Inflammatory macrophage treated with lipopolysaccharide for 4 hours (primary cell): Measurements from ENCODE around the gene SPDYE4.

Experiments used
- DNase-seq: peaks from one replicate; pipeline ENCODE4 v3.0.0-alpha.2; 2020

The SPDYE4 gene

DNA sequence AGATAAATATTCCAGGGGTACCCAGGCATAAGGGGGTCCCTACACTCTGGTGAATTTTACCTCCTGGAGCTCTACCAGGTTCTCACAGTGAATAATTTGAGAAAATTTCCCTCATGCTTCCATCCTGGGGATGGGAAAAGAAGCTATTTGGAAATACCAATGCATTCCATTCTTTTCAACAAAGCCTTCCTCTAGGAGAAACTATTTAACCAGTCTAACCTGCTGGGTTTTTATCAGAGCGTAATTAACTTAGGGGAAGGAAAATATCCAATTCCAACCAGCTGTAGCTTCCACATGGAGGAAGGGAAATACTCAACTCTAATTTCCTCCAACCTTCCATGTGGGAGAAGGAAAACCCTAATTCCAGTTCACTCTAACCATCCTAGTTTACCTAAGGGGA is 23.8 kb upstream of the SPDYE4 start:
- no peak for DNase-seq

DNA sequence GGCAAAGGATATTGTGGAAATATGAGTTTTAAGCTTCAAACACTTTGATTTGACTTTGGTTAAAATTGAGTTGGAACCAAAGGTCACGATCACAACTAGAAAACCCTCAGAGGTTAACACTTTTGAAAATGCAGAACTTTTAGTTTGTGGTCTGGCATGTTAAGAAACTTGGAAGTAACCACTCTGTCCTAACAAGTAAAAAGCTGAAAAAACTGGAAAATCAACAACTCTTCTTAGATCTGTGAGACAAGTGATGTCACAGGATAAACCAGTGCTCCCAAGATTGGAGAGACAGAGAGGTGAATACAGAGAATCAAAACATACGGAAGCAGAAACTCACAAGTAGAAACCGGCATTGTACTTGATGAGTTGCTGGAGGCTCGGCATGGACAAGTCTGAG is 23.4 kb upstream of the SPDYE4 start:
- peak; percentile 51 for DNase-seq

DNA sequence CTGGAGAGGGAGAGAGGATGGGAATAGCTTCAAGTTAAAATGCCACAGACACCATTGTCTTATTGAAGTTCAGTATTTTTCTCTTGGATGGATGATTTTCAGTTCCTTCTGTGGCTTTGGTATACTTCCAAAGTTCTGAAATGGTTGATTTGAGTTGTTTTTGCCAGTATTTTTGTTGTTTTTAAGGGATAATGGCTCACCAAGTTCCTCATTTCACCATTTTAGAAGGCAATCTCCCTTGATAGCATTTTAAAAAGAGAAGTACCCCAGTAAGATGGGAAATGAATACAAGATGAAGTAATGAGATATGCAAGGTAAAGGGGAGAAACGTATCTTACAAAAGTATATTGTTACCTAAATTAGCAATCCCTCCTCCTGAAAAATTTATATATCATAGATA is 18.5 kb upstream of the SPDYE4 start:
- DNase-seq = no peak

DNA sequence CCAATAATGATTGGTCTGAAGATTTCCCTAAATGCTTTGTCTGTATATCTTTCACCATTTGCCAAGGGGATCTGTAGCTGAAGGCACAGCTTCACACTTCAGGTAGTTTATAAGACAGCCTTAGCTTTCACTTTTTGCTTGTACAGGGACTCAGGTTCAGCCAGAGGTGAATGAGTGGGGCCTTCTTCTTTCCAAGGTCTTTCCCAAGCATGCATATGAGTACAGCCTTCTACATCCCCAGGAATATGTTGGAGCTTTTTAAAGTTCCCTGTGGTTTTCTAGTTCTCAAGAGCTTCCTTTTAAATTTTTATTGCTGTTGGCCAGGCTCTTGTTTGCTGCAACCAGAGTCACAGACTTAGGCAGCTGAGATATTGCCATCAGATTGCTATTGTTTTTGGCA is 17.9 kb upstream of the SPDYE4 start:
- DNase-seq = no peak

DNA sequence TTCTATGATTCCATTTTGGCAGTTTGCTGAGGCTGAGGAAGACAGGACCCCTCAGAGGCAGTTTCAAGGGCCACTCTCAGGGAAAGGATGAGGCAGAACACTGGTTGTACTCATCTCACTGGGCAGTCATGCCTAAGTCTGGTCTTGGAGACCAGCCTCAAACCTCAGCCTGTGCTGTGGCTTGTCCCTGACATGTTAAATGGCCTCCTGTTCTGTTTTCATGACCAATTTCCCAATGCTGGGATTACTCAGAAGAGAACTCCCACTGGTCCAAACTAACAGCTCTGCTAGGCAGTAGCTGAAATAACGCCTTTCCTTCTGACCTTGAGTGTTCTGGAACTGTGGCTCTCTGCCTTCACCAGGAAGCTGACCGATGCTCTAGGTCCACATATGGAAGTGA is 8.4 kb upstream of the SPDYE4 start:
- peak; percentile 14 for DNase-seq

DNA sequence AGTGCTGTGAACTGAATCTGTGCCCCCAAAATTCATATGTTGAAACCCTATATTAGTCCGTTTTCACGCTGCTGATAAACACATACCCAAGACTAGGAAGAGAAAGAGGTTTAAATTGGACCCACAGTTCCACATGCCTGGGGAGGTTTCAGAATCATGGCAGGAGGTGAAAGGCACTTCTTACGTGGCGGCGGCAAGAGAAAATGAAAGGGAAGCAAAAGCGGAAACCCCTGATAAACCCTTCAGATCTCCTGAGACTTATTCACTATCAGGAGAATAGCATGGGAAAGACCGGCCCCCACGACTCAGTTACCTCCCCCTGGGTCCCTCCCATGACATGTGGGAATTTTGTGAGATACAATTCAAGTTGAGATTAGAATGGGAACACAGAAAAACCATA is 3.7 kb upstream of the SPDYE4 start:
- no peak for DNase-seq

DNA sequence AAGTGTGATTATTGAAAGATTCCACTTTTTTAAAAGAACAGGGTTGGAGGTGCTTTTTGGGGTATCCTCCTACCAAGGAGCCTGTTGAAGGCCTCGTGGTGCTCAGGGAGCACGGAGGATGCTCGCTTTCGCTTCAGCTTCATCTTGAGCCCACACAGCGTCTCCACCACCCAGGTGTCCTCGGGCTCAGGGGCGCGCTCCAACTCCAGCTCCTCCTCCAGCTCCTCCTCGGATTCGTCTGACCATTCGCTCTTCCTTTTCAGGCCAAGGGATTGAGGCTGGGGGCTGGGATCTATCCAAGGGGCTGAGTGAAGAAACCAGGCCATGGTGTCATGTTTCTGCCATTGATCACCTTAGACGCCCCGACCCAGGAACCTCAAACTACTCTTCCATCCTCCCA is 1.2 kb downstream of the SPDYE4 start:
- no peak for DNase-seq

DNA sequence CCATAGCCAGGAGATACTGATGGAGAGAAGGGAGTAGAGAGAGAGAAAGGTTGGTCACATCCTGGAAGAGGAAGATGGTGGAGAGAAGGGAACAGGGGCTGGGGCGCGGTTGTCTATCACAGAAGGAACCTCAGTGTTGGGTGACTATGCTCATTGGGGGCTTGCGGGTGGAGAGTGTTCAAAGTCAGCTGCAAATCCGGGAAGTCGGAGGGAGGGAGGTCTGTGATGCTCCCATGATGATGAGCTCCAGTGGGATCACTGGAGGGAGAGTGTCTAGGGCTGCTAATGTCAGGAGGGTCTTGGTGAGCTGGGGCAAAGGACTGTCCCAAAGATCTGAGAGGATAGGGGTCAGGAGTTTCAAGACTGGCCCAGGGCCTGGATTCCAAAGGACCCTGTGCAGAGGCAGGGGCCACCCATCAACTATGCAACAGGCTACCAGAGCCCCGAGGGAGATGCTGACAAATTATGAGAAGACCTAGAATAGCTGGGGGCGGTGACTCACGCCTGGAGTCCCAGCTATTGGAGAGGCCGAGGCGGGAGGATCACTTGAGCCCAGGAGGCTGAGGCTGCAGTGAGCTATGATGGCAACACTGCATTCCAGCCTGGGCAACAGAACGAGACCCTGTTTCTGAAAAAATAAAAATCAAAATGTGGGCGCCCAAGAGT is 2.6 kb downstream of the SPDYE4 start:
- DNase-seq = no peak

DNA sequence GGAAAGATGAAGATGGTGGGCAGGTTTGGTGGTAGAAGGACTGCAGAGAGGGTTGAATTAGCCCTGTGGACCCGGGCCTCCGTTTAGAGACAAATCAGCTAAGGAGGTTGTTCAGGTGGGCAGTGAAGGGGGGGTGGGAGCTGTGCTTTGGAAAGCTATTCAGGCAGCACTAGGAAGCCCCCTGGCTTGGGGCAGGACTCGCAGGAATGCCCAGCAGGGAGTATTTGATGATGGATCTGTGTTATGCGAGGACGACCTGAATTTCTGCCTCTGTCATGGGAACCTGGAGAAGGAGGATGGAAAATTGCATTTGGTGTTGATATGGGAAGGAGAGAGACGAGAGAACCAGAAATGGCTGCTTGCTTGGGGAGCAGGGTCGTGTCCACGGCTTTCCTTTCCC is 3.5 kb downstream of the SPDYE4 start:
- DNase-seq = no peak

DNA sequence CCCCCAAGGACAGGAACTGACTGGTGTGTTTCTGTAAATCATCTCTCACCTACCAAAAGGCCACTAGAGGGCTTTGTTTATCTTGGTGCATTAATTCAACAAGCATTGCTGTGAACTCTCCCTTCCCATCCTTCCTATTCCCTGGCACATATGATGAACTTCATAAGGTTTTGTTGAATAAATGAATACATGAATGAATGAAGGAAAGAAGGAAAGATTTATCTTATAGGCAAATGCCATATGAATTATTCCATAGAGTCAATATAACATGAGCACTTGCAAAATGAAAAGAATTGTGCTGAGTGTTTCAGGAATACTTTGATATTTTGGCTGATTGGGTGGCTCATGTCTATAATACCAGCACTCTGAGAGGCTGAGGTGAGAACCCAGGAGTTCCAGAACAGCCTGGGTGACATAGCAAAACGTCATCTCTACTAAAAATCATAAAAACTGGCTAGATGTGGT is 4.3 kb downstream of the SPDYE4 start:
- DNase-seq = peak; percentile 38

DNA sequence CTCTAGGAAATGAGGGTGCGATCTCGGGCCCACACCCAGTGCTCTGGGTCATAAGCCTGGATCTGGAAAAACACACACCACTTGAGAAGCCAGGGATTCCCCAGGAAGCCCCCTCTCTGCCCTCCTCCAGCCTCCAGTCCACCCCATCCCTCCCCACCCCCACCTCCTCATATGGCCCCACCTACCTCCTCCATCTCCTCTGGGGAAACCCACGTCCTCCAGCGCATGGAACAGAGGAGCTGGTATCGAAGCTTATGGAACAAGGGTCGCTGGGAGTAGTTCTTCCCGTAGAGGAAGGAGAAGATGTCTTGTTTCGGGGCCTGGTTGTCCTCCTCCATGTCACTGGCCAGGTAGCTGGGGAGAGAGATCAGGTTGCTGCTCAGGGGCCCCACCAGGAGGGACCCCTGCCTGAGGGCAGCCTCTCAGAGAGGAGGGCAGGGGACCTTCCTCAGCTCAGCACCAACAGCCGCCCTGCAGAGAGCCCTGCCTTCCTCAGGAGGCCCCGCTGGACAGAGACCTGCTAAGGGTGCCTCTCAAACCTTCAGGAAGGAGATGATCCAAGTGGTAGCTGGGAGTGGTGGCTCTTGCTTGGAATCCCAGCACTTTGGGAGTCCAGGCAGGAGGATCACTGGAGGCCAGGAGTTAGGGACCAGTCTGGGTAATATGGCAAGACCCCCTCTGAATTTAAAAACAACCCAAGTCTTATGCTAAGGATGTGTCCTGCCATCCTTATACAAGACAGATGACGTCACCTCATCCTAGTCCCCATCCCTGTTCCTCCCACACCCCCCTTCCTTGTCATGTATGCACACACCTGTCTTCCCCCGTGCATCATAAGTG is 5.0 kb downstream of the SPDYE4 start:
- DNase-seq = no peak

DNA sequence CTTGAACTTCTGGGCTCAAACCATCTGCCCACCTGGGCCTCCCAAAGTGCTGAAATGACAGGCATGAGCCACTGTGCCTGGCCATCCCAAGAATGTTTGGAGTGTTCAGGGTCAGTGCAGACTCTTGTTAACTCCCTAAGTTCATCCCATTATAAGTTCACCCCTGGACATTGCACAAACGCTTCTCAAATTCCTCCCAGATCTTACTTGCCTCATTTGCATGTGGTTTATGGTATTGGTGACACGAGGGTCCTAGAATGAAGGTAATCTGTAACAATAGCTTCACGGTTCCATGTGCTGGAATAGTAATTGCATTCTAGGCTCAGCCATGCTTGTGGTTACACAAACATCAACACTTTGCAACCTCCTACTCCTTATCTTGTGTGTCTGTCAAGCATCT is 8.7 kb downstream of the SPDYE4 start:
- DNase-seq = no peak

DNA sequence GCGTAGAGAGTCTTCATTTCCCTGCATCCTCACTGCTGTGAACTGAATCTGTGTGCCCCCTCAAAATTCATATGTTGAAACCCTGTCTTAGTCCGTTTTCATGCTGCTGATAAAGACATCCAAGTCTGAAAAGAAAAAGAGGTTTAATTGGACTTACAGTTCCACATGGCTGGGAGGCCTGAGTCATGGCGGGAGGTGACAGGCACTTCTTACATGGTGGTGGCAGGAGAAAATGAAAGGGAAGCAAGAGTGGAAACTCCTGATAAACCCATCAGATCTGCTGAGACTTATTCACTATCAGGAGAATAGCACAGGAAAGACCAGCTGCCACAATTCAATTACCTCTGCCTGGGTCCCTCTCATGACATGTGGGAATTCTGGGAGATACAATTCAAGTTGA is 10.6 kb downstream of the SPDYE4 start:
- DNase-seq = peak; percentile 71

DNA sequence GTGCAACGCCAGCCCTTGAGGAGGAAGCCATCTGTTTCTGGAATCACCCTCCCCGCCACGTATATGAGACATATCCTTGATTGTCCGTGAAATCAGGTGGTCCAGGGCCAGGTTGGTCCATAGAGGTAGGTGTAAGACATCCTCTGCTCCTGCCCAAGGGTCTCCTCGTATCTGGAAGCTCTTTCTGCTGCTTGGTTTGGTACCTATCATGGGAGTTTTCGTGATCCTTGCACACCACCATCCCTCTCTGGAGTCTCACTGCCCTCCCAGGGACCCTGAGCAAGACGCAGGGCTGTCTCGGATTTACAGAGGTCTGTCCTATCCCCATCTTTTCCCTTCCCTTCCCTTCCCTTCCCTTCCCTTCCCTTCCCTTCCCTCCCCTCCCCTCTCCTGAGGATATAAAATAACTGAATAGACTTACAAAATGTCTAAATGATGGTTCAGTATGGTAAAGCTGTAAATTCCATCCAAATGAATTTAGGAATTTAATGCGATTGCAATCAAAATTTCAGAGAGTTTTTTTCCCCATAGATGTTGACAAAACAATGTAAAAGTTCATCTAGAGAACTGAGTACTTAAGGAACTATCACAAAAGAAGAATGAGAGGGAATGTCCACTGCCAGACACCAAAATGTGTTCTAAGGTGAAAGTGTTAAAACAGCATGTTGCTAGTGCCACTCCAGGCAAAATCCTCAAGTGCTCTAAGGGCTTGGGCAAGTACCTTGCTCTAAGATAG is 11.7 kb downstream of the SPDYE4 start:
- DNase-seq = no peak

DNA sequence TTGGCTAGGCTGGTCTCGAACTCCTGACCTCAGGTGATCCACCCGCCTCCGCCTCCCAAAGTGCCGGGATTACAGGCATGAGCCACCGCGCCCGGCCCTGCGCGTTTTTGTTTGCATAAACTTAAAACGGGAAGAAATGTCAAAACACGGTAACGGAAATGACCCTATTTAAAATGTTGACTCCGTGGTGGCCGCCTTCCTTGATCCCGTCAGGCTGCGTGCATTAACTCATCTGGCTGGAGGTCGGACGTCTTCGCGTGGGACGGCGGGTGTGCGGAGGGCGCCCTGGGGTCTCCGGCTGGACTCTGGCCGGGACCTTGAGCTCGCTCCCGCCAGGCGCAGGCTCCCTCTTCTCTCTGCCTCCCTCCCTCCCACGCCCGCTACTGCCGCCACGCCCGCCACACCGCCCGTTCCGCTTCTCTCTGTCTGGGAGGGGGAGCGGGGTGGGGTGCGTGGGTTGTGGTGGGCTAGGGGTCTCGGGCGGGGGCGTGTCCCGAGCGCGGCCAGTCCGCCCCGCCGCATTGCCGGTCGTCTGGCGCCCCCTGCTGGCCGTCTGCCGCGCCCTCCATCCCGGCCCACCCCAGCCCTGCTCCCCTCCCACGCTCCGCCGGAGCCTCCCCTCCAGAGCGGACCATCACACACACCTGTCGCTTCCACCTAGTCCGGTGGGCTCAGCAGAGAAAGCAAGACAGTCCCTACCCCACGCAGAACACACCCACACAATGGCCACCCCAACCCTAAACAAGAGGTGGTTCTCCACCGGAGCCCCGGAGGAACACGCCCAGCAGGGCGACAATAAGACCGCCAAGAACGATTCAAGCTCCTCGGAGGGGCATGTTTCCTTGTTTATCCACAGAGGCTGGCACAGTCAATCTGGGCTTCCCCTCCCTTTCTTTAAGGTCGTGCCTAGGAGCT is 12.5 kb downstream of the SPDYE4 start:
- DNase-seq = peak; percentile 75

DNA sequence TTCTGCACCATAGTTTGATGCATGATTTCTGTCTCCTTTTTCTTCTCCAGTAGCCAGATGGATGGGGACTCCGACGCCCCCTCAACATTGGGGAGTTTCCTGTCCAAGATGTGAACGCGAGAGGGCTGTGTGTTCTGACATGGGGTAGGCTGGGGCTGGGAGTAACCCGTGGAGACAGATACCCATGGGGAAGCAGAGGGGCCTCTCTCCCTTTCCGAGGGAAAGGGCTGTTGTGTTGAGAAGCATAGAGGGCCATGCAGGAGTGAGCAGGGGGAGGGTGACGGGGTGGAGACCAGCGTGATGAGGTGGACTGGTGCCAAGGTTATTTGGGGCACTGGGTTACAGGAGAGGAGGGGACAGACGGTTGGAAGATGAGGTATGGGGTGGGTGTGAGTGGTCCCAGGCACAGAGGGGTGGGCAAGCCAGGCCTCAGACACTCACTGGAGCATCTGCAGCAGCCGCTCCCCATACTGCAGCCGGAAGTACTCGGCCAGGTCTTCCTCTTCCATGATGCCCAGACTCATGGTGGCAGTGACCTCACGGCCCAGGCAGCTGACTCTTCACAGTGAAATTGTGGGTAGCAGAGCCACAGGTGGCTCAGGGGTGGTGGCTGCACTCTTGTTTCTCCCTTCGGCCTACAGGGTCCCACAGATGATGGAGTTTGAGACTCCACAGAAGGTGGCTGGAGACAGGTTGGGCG is 14.1 kb downstream of the SPDYE4 start:
- DNase-seq = no peak

DNA sequence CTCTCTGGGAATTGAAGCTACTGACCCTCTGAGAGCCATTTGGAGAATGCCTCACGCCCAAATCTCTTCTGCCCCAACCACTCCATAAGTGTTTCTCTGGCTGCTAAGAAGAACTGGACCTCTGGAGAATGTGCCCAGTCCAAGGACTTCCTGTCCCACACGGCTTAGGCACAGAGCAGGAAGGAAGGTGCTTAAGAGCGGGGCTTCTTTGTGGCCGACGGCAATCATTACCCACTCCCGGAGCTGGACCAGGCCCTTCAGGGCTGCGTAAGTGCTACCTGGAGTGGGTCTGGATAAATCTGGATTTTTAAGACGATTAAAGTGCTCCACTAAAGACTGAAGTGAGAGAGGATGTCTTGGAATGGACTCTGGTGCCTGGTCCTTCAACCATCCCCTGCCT is 15.5 kb downstream of the SPDYE4 start:
- DNase-seq = no peak

DNA sequence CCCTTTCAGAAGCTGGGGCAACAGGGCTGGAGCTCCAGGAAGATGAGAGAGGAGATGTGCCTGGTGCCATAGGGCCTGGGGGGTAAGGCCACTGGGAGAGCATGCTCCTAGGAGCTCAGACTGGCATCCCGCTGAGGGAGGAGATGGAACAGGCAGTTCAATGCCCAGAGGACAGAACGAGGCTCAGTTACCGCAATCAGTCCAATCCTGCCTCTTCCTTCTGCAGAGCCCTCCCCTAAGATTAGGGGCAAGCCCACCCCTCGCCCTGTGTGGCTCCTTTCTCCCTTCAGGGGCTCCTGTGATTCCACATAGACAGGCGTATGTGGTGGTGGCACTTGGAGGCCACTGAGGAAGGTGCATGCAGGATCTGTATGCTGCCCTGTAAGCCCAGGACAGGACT is 16.1 kb downstream of the SPDYE4 start:
- no peak for DNase-seq

DNA sequence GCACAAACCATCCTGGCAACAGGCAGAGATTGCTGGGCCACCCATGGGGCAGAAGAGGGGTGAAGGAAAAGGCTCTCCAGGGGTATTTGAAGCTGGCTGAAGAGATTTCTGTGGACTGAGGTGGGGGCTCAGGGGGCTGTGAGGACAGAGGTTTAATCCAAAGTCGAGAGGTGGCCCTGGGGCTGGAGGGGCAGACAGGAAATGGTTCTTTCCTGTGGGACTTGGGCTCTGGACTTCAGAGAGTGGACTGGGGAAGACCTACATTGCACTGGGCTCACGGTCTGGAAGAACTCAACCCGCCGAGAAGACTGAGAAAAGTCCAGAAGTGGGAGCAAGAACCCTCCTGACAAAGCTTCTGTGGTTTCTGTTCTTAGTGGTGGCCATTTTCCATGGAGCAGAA is 16.6 kb downstream of the SPDYE4 start:
- DNase-seq = no peak

DNA sequence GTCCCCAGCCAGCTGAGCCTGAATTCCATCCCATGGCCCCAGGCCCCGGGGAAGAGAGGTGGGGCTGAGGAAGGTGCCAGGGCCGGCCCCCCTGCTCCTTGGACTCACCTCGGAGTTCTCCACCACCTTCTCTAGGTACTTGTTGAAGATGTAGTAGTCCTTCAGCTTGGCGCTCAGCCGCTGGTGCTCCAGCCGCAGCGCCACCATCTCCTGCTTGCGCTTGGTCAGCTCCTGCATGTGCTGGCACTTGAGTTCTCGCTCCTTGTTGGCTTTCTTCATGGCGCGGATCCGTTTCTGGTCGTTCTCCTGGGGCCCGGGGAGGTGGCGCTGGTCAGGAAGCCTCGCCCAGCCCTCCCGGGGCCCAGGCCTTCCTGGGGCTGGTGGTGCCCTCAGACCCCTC is 17.0 kb downstream of the SPDYE4 start:
- DNase-seq = no peak

DNA sequence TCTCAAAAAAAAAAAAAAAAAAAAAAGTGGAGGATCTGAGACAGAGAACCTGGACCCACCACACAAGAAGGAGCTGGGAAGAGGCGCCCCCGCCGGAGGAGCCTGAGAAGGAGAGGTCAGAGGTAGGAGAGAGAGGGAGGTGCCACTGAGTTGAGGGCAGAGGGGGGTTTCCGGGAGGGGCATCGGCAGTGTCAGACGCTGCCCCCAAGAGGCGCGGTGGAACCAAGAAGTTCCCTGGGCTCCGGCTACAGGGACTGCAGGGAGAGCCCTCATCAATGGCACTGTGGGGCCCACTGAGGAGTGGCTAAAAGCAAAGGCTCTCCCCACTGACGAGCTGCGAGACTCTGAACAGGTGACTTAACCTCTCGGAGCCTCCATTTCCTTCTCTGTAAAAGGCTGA is 17.9 kb downstream of the SPDYE4 start:
- no peak for DNase-seq

DNA sequence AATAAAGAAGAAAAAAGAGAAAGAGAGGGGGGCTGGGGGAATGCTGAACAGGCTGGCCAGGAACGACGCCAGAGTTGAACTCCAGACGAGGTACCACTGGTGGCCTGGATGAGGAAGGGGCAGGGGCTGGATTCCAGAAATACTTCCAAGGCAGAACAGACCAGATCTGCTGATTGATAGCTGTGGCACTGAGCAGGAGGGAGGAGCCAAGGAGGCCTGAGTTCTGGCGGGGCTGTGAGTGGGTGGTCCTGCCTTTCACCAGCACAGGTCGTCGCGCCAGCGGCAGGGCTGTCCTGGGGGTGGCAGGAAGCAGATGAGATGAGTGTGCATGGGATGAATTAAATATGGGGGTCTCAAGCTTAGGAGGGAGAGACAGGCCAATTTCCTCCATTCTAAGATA is 19.2 kb downstream of the SPDYE4 start:
- DNase-seq = no peak
